HK-2 (cell line): ENCODE measurements around the gene SLC25A22.

ENCODE experiments used
- DNase-seq: peaks from one replicate; pipeline ENCODE4 v3.0.0-alpha.2; 2018; ENCODE audit not compliant: unreplicated experiment

The SLC25A22 gene

DNA sequence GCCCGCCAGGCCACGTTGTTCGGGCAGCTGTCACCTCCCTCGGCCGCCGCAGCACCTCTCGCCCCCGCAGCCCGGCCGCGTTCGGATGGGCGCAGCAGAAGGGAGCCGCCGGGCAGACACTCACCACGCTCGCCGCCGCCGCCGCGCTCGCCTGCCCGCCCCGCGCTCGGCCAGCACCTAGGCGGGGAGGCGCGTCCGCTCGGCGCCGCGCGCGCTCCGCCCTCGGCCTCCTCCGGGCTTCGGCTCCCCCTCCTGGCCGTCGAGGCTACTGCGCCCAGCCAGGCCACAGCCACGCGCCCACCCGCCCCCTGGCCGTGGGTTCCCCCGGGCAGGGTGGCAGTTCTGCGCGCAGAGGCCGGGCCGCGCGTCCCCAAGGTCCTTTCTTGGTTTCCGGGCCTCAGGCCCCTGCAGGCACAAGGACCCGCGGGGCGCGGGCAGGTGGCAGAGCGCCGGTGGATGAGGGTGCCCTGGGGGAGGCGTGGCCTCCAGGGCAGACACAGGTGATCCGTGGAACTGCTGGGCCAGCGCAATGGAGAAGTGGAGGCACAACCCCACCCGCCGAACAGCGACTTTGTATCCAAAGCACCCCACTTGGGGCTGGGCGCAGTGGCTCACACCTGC, at the start of gene SLC25A22:
Gene SLC25A22 (minus strand): TSS at position 189 of the 621 bp plus-strand sequence. CDS start 3,275 bp downstream, outside the sequence.
- peak; percentile 67 for DNase-seq

DNA sequence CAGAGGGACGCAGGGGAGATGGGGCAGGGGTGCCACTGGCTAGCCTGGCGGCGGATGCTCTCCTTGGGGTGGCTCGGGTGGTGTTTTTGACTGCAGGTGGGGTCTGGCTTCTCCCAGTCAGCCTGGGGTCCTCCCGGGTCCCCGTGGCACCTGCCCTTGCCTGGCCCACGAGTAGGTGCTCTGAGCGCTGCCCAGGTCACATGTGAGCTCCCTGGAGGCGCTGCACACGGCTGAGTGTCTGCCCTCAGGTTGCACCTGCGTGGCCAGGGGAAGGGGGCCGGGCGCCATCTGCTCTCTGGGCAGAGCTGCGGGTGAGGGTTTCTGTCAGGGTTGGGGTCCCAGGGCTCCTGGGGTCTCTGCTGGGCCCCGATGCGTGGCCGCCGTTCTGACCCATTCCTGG, 49.8 kb upstream of the SLC25A22 start:
- no peak for DNase-seq

GRCh38 chr11:846496-847098, 48.5 kb upstream of the SLC25A22 start:
- no peak for DNase-seq

GRCh38 chr11:845872-846495, 47.9 kb upstream of the SLC25A22 start:
- no peak for DNase-seq

- DNase-seq = peak; percentile 74
Observed at GRCh38 chr11:844693-845644, 46.9 kb upstream of the SLC25A22 start.

DNA sequence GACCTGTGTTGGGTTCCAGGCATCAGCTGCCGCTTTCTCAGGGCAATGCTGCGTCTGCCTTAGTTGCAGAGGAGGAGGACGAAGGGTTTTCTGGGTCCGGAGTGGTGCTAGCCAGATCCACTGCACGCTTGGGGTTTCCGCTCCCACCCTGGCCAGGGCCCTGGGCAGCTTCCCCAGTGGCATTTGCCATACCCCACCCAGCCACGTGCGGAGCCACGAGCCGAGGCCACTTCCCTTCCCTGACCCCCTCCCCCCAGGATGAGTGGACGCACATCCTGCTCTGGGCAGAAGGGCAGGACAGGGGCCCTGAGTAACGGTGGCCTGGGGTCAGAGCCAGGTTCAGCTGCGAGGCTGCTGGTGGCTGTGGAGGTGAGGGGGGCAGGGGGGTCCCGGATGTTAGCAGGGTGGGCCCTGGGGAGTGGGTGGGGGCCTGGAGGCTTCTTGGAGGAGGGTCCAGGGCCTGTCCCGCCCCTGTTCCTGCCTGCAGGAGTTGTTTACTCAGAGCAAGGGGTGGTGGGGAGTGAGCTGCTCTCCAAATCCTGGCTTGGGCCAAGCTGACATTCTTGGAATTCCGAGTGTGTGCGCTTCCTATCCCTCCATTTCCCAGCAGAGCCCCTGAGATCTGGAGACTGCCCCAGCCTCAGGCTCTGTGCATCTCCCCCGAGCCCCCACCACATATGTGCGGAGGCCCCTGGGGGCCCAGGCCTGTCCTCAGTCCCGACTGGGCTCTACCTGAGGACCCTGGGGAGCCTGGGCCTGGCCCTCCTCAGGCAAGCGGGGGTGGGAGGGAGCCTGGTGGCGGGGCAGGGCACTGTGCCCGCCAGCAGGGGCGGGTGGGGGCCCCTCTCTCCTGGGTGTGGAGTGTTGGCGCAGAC, 46.0 kb upstream of the SLC25A22 start:
- DNase-seq = peak; percentile 89

GRCh38 chr11:843086-843734, 45.1 kb upstream of the SLC25A22 start:
- DNase-seq = peak; percentile 38

DNA sequence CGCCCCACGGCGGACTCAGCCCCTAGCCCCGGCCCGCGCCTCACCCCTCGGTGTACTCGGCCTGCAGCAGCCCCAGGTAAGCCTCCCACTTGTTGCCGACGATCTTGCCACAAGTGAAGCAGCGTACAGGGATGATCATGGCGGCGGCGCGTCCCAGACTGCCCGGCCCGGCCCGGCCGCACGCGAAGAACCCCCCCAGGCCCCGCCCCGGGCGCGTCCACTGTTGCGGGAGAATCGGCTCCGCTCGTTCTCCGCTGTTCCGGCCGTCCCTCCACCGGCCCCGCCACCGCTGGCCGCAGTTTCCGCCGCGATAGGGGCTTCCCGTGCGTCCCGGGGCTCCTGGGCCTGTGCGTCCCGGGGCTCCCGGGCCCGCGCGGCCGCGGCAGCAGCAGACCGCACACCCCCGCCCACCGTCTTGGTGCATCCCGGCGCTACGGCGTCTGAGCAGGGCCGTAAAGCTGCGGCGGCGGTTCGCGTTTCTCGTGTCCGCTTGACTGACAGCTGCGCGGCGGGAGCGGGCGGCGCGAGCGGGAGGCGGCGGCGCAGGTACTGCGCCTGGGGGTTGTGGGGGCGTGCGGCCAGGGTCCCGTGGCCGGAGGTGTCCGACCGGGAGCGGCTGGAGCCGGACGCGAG, 44.4 kb upstream of the SLC25A22 start, which contains the start of the genes POLR2L and TSPAN4:
Gene POLR2L (minus strand): TSS at position 160 of the 633 bp plus-strand sequence. CDS start 21 bp downstream, at position 139.
Gene TSPAN4 (plus strand): TSS at position 483 of the 633 bp plus-strand sequence. CDS start 7,453 bp downstream, outside the sequence.
- peak; percentile 85 for DNase-seq

DNA sequence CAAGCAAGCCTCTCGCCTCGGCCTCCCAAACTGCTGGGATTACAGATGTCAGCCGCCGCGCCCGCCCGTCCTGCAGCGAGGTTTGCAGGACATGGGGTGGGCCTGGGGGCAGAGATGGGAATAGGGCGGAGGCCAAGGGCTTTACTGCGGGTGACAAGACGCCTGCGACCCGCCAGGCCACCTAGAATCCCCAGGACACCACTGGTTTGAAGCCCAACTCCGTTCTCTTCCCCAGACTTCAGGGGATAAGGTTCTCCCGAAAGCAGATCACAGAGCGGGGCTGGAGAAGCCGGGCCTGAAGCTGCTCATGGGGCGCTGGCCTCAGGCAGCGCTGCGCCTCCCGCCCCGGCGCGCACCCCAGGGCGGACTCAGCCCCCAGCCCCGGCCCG, 43.9 kb upstream of the SLC25A22 start:
- no peak for DNase-seq

DNA sequence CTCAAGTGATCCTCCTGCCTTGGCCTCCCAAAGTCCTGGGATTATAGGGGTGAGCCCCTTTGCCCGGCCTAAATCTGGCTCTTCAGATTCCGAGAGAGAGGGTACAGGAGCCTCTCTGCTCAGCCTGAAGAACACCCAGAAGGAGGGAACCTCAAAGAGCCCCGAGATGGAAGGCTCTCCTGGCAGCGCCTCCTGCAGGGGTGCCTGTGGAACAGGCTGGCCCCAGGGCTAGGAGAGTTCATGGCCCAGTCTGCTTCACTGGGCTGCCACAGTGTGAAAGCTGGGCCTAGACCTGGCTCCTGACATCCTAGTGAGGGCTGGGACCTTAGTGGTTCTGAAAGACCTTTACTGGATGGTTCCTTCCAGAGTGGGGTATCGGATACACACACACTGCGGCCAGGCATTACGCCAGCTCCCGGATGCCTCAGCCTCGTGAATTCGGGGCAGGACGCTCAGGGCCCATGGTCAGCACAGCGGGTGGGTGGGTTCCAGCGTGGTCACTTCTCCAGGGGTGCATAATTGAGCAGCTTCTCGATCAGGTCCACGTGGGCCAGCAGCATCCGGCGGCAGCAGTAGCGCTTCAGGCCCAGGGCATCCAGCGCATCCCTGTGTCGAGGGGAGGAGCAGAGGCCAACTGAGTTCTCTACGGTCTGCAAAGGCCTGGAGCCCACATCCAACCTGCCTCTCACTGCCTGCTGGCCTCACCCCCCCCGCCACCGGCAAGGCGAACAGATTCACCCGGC, 42.0 kb upstream of the SLC25A22 start:
- DNase-seq = no peak

GRCh38 chr11:839280-839623, 41.2 kb upstream of the SLC25A22 start:
- no peak for DNase-seq

GRCh38 chr11:838441-839279, 40.6 kb upstream of the SLC25A22 start:
- no peak for DNase-seq

DNA sequence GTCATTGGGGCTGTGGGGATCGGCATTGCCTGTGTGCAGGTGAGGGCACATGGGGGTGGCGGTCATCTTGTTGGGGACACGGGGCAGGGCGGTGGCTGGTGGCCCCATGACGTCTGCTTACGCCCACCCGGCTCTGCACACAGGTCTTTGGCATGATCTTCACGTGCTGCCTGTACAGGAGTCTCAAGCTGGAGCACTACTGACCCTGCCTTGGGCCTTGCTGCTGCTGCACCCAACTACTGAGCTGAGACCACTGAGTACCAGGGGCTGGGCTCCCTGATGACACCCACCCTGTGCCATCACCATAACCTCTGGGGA, 39.9 kb upstream of the SLC25A22 start:
- DNase-seq = no peak

GRCh38 chr11:837189-837989, 39.3 kb upstream of the SLC25A22 start:
- no peak for DNase-seq

DNA sequence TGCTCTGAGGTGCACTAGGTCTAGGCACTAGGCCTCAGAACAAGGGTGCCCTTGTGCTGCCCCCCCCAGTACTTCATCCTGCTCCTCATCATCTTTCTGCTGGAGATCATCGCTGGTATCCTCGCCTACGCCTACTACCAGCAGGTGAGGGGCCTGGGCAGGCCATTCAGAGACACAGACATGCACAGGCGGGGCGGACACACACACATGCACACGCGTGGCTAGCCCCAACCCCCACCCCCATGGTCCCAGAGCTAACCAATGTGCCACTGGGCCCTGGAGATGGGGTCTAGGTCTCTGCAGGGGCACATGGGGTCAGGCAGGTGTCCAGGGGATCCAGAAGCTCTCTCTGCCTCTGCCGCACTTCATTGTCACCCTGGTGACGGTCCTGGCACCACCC, 38.6 kb upstream of the SLC25A22 start:
- DNase-seq = no peak

DNA sequence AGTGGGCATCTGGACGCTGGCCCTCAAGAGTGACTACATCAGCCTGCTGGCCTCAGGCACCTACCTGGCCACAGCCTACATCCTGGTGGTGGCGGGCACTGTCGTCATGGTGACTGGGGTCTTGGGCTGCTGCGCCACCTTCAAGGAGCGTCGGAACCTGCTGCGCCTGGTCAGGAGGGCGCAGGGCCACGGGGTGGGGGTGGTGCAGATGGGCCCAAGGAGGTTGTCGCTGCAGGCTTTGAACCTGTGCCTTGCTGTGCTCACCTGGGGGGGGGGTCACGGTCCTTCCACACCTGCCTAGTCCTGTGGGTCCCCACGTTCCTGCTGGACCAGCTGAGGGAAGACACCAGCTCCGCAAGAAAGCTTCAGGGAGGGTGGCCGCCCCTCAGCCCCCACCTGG, 38.2 kb upstream of the SLC25A22 start:
- no peak for DNase-seq
